Common myeloid progenitor, CD34-positive (primary cell): ENCODE measurements around the gene PRDM16.

ENCODE experiments used
- CTCF ChIA-PET: fragments of 350-600 bp; sonication (Branson Sonifier 250); formaldehyde crosslinking; loops from one replicate; lab custom pipeline; 2021; ENCODE audit warnings: antibody characterized with exemption; lab: Charles Lee
- POLR2A ChIA-PET: fragments of 350-600 bp; sonication (Branson Sonifier 250); formaldehyde crosslinking; loops from one replicate; lab custom pipeline; 2021; ENCODE audit warnings: antibody characterized with exemption; lab: Charles Lee
- DNase-seq, 3 donors: peaks; one replicate each; pipeline versions ENCODE4 v3.0.0 to v3.0.0-alpha.2; 2013
- H3K27ac ChIP-seq, 2 experiments: 1 replicate in 1 of 2; 2 replicates in 1 of 2; pipeline ENCODE4 v1.7.0; 2013; ENCODE audit warnings: inconsistent platforms in 2 of 2, low read length in 2 of 2, mild to moderate bottlenecking in 2 of 2, low read depth in 1 of 2, moderate library complexity in 1 of 2; ENCODE audit not compliant: severe bottlenecking in 2 of 2, insufficient read depth in 1 of 2, poor library complexity in 1 of 2
- H3K27me3 ChIP-seq, 5 experiments: replicated peaks in 2 of 5; 1 replicate in 3 of 5; 2 replicates in 2 of 5; pipeline versions ENCODE4 v1.6.1 to v1.7.0; 2013; ENCODE audit warnings: low read length in 4 of 5, mild to moderate bottlenecking in 2 of 5, moderate library complexity in 2 of 5, inconsistent platforms in 1 of 5; ENCODE audit not compliant: insufficient read depth in 5 of 5, control insufficient read depth in 4 of 5
- H3K36me3 ChIP-seq, 4 experiments: 1 replicate in 2 of 4; 2 replicates in 2 of 4; pipeline versions ENCODE4 v1.6.1 to v1.7.0; 2013; ENCODE audit warnings: low read length in 3 of 4, control low read depth in 1 of 4, mild to moderate bottlenecking in 1 of 4; ENCODE audit not compliant: control insufficient read depth in 4 of 4, insufficient read depth in 4 of 4
- H3K4me1 ChIP-seq, 4 experiments: 1 replicate in 3 of 4; 2 replicates in 1 of 4; pipeline versions ENCODE4 v1.6.1 to v1.7.1; 2013; ENCODE audit warnings: low read length in 3 of 4, mild to moderate bottlenecking in 3 of 4, control low read depth in 1 of 4, inconsistent platforms in 1 of 4, moderate library complexity in 1 of 4; ENCODE audit not compliant: control insufficient read depth in 4 of 4, insufficient read depth in 4 of 4; ENCODE audit errors: control extremely low read depth in 1 of 4
- H3K4me3 ChIP-seq, 7 experiments: 1 replicate in 4 of 7; 2 replicates in 3 of 7; pipeline versions ENCODE4 v1.5.1 to v1.7.0; 2013; ENCODE audit warnings: mild to moderate bottlenecking in 7 of 7, low read length in 6 of 7, moderate library complexity in 6 of 7, inconsistent platforms in 2 of 7, low read depth in 2 of 7, control low read depth in 1 of 7; ENCODE audit not compliant: insufficient read depth in 4 of 7, control insufficient read depth in 1 of 7; ENCODE audit errors: extremely low read depth in 1 of 7
- H3K9me3 ChIP-seq, 5 experiments: 1 replicate in 4 of 5; 2 replicates in 1 of 5; pipeline versions ENCODE4 v1.6.1 to v1.7.1; 2013; ENCODE audit warnings: low read length in 4 of 5, mild to moderate bottlenecking in 2 of 5, inconsistent platforms in 1 of 5, low read depth in 1 of 5, moderate library complexity in 1 of 5; ENCODE audit not compliant: control insufficient read depth in 4 of 5, insufficient read depth in 2 of 5; ENCODE audit errors: control extremely low read depth in 1 of 5
- WGBS: methylation state at CpG from one replicate; pipeline ENCODE4 v1.1.5; 2013; ENCODE audit not compliant: insufficient coverage; 5-methylcytosine and 5-hydroxymethylcytosine counted together

The PRDM16 gene

GRCh38 chr1:3135073-3135702, 66.2 kb downstream of the PRDM16 start:
- WGBS: 44% methylated on average over 24 of the region's 29 CpGs

GRCh38 chr1:3135744-3136455, 66.9 kb downstream of the PRDM16 start:
- POLR2A ChIA-PET: interaction anchor here (0.6 to 1.1 kb wide), 4 partner anchors 22 to 64 kb away, joined by 3 to 4 read pairs (median 3); no protein-coding TSS in a partner anchor
- Histone ChIP-seq H3K4me3 (peak overlapping the region in 2 of 7 experiments; percentile 7 to 34), H3K9me3 (no peaks in the 10 kb centered on the region), H3K4me1 (peaks cover 0 to 45% (median 19%) of the 10 kb centered on the region in 4 experiments), H3K27ac (no peak overlapping the region), H3K36me3 (no peaks in the 10 kb centered on the region), H3K27me3 (no peaks in the 10 kb centered on the region)
- WGBS: 97% methylated on average over 29 of the region's 35 CpGs
- no peak for DNase-seq
- CTCF ChIA-PET: interaction anchor here (1.0 to 1.5 kb wide), 2 partner anchors 8 to 27 kb away, joined by 4 read pairs; no protein-coding TSS in a partner anchor

More at GRCh38 chr1:3135073-3135702, 66.2 kb downstream of the PRDM16 start:
- CTCF ChIA-PET: interaction anchor here (1.0 to 1.5 kb wide), 4 partner anchors 9 to 27 kb away, joined by 3 to 5 read pairs (median 4); no protein-coding TSS in a partner anchor
- H3K27ac ChIP-seq: no peak overlapping the region
- no peaks in the 10 kb centered on the region for H3K9me3 ChIP-seq
- POLR2A ChIA-PET: interaction anchor here (0.6 to 1.1 kb wide), 4 partner anchors 29 to 64 kb away, joined by 3 read pairs; no protein-coding TSS in a partner anchor
- no peaks in the 10 kb centered on the region for H3K27me3 ChIP-seq
- H3K36me3 ChIP-seq: no peaks in the 10 kb centered on the region
- H3K4me1 ChIP-seq: peaks cover 0 to 45% (median 19%) of the 10 kb centered on the region in 4 experiments
- DNase-seq: peak; percentile 42 to 75 (median 65)
- H3K4me3 ChIP-seq: peak overlapping the region in 2 of 7 experiments; percentile 7 to 34

GRCh38 chr1:3136532-3136931, 67.5 kb downstream of the PRDM16 start:
- Histone ChIP-seq H3K36me3 (no peaks in the 10 kb centered on the region), H3K4me1 (peaks cover 0 to 43% (median 19%) of the 10 kb centered on the region in 4 experiments), H3K4me3 (no peak overlapping the region), H3K27ac (no peak overlapping the region), H3K9me3 (no peaks in the 10 kb centered on the region), H3K27me3 (no peaks in the 10 kb centered on the region)
- DNase-seq: no peak
- 92% methylated on average over 2 of the region's 5 CpGs for WGBS
- POLR2A ChIA-PET: interaction anchor here (0.6 kb wide), 1 partner anchor 22 kb away, joined by 4 read pairs; no protein-coding TSS in a partner anchor
- CTCF ChIA-PET: no interaction called here

- Histone ChIP-seq H3K27ac (no peak overlapping the region), H3K4me1 (peaks cover 0 to 47% (median 24%) of the 10 kb centered on the region in 4 experiments), H3K27me3 (no peaks in the 10 kb centered on the region), H3K4me3 (no peak overlapping the region), H3K36me3 (no peaks in the 10 kb centered on the region), H3K9me3 (no peaks in the 10 kb centered on the region)
- no peak for DNase-seq
- POLR2A ChIA-PET: no interaction called here
- 97% methylated on average over 25 of the region's 28 CpGs for WGBS
- CTCF ChIA-PET: interaction anchor here (1.7 kb wide), 1 partner anchor 13 kb away, joined by 4 read pairs; no protein-coding TSS in a partner anchor
Observed at GRCh38 chr1:3137111-3138100, 68.4 kb downstream of the PRDM16 start.

- WGBS: over 99% methylated on average over 17 of the region's 18 CpGs
- no peak for DNase-seq
- POLR2A ChIA-PET: no interaction called here
- no peaks in the 10 kb centered on the region for H3K9me3 ChIP-seq
- no peak overlapping the region for H3K27ac ChIP-seq
- H3K4me1 ChIP-seq: peaks cover 0 to 38% (median 22%) of the 10 kb centered on the region in 4 experiments
- H3K4me3 ChIP-seq: no peak overlapping the region
- H3K36me3 ChIP-seq: no peaks in the 10 kb centered on the region
- no peaks in the 10 kb centered on the region for H3K27me3 ChIP-seq
- CTCF ChIA-PET: interaction anchor here (1.7 kb wide), 1 partner anchor 14 kb away, joined by 4 read pairs; no protein-coding TSS in a partner anchor
Observed at GRCh38 chr1:3138623-3139151, 69.7 kb downstream of the PRDM16 start.

GRCh38 chr1:3139451-3139852, 70.4 kb downstream of the PRDM16 start:
- Histone ChIP-seq H3K4me1 (peaks cover 0 to 31% (median 20%) of the 10 kb centered on the region in 4 experiments), H3K4me3 (no peak overlapping the region), H3K9me3 (no peaks in the 10 kb centered on the region), H3K36me3 (no peaks in the 10 kb centered on the region), H3K27ac (no peak overlapping the region), H3K27me3 (no peaks in the 10 kb centered on the region)
- ChIA-PET POLR2A (no interaction called here), CTCF (no interaction called here)
- no peak for DNase-seq
- 89% methylated on average over 14 of the region's 16 CpGs for WGBS
